Mucosa of stomach (tissue), 1 donor: Measurements from ENCODE around the gene HLA-DPA1.

Experiments used
- H3K27me3 ChIP-seq: one replicate; pipeline ENCODE4 v1.7.0; 2013; ENCODE audit warnings: mild to moderate bottlenecking, low read length; ENCODE audit not compliant: control insufficient read depth, insufficient read depth
- H3K36me3 ChIP-seq: one replicate; pipeline ENCODE4 v1.7.0; 2013; ENCODE audit warnings: low read length; ENCODE audit not compliant: control insufficient read depth, insufficient read depth
- H3K4me1 ChIP-seq: one replicate; pipeline ENCODE4 v1.7.0; 2013; ENCODE audit warnings: mild to moderate bottlenecking, low read length; ENCODE audit not compliant: control insufficient read depth, insufficient read depth
- H3K4me3 ChIP-seq: one replicate; pipeline ENCODE4 v1.7.0; 2013; ENCODE audit warnings: low read length
- H3K9ac ChIP-seq: one replicate; pipeline ENCODE4 v1.7.0; 2013; ENCODE audit warnings: mild to moderate bottlenecking, low read length, moderate library complexity
- H3K9me3 ChIP-seq: one replicate; pipeline ENCODE4 v1.7.0; 2013; ENCODE audit warnings: mild to moderate bottlenecking, low read length, moderate library complexity; ENCODE audit not compliant: control insufficient read depth
- donor health status: Pancreatic carcinoma.

Gene HLA-DPA1

DNA sequence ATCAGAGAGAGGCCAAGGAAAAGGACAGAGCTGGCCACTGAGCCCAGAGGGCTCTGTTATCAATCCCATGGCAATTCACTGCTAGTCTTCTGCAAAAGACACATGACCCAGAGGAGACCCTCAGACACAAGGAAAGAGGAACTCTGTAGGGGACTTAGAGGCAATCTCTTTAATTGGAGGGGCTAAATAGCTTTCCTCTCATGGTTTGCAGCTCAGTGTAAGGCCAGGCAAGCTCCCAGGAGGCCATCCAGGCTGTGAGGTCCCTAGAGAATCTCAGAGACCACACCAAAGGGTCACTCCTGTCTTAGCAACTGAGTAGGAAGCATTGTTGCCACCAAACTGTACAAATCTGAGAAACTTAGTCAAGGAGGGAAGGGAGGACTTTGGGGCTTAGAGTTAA is 54.1 kb downstream of the HLA-DPA1 start:
- Histone ChIP-seq H3K36me3 (no peaks in the 10 kb centered on the region), H3K4me1 (peaks cover 10% of the 10 kb centered on the region), H3K27me3 (no peaks in the 10 kb centered on the region), H3K9ac (peak overlapping the region; percentile 33), H3K9me3 (no peaks in the 10 kb centered on the region), H3K4me3 (no peak overlapping the region)

DNA sequence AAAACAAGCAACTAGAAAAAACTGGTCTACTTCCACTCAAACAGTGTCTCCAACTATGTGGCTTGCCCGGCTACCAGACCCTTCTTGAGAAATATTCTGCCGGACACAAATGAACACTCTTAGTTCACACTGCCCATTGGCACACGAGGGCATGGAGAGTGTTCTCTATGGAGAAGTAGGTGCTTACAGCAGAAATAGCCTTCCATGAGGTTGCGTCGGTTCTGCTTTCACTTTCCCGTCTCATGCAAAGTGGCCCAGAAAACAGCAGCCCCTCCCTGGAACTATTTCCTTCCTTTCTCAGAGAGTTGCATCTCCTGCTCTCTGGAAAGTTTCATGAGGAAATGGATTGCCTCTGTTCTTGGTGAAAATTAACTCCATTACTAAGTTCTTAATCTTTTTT is 54.5 kb downstream of the HLA-DPA1 start:
- Histone ChIP-seq H3K9me3 (no peaks in the 10 kb centered on the region), H3K4me1 (peaks cover 10% of the 10 kb centered on the region), H3K9ac (peak overlapping the region; percentile 33), H3K27me3 (no peaks in the 10 kb centered on the region), H3K4me3 (no peak overlapping the region), H3K36me3 (no peaks in the 10 kb centered on the region)

DNA sequence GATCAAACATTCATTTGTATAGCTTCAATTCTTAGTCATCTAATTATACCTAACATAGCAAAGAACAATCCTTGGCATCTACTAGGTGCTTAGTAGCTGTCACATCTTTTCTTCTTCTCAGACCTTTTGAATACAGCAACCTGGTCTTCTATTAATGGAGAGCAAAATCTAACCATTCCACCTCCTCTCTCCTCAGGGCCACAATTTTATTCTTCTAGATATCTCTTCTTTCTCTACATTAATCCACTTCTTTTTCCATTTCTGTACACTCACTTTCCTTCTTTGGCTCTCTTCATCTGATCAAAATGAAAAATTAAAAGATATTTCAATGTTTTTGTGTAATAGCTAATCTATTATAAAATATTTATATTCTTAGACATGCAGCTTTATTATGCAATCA is 55.0 kb downstream of the HLA-DPA1 start:
- Histone ChIP-seq H3K4me3 (no peak overlapping the region), H3K27me3 (no peaks in the 10 kb centered on the region), H3K4me1 (peaks cover 10% of the 10 kb centered on the region), H3K9ac (no peak overlapping the region), H3K36me3 (no peaks in the 10 kb centered on the region), H3K9me3 (no peaks in the 10 kb centered on the region)

DNA sequence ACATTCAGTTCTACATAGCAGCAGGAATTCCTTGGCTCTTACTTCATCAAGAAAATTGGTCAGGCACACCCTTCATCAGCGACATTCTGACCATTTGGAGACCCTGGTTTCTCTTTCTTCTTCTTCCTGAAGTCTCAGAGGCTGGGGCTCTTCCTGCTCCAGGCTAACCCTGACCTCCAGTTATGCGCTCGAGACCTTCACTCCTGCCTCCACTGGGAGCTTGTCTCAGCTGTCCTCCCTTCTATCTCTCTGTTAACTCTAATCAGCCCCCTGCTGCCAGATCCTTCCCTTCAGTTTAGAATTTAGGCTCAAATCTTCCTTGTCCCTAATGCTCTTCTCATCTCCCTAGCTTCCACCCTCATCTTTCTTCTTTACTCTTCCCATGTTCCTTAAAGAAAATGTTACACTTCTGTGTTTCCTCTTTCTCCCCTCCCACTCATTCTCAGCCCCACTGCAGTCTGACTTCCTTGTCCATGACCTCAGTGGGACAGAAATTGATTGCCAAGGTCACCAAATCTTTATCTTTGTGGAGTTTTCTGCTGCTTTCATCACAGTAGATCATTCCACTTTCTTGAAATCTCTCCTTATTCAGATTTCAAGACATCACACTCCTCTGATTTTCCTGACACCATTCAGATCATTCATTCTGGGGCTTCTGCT is 55.6 kb downstream of the HLA-DPA1 start:
- H3K27me3 ChIP-seq, result no peaks in the 10 kb centered on the region
- no peaks in the 10 kb centered on the region for H3K36me3 ChIP-seq
- peaks cover 10% of the 10 kb centered on the region for H3K4me1 ChIP-seq
- H3K9me3 ChIP-seq, result no peaks in the 10 kb centered on the region
- H3K9ac ChIP-seq, result no peak overlapping the region
- H3K4me3 ChIP-seq, result no peak overlapping the region

DNA sequence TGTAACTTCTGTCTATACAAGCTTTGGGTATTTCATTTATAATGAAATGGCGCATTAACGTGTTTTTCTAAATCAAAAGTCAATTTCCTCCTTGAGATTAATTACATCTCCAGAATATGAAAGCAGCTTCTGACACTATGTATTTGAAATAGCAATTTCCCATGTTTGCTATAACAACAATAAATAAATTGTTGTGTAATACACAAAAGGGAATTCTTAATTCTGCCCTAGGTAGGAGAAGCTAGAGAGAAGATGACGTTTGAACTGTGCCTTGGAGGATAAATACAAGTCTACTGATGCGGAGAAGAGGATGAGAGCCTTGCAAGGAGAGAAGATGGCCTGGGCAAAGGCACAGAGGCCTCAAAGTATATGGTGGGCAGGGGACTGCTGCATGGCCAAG is 56.4 kb downstream of the HLA-DPA1 start:
- H3K9me3 ChIP-seq, result no peaks in the 10 kb centered on the region
- H3K4me3 ChIP-seq, result no peak overlapping the region
- H3K27me3 ChIP-seq, result no peaks in the 10 kb centered on the region
- H3K9ac ChIP-seq, result no peak overlapping the region
- H3K4me1 ChIP-seq, result peaks cover 10% of the 10 kb centered on the region
- no peaks in the 10 kb centered on the region for H3K36me3 ChIP-seq

DNA sequence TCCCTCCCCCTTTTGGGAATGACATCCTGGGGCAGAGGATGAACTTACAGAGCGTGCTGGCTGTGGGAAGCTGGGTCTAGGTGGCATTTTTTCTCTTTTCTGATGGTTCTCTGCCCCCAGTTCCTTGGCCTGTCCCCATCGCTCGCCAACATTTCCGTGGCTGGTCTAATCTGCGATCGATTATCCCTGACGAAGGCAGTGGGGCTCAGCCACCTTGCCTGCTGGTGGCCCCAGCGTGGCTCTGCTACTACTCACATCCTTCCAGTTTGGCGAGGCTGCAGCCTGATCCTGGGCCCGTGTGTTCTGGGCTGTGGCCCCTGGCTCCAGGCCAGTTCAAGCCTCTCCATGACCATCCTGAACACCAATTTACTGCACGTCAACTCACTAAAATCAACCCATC is 57.7 kb downstream of the HLA-DPA1 start:
- Histone ChIP-seq H3K4me1 (peaks cover 10% of the 10 kb centered on the region), H3K9me3 (no peaks in the 10 kb centered on the region), H3K36me3 (no peaks in the 10 kb centered on the region), H3K27me3 (no peaks in the 10 kb centered on the region), H3K4me3 (no peak overlapping the region), H3K9ac (no peak overlapping the region)

DNA sequence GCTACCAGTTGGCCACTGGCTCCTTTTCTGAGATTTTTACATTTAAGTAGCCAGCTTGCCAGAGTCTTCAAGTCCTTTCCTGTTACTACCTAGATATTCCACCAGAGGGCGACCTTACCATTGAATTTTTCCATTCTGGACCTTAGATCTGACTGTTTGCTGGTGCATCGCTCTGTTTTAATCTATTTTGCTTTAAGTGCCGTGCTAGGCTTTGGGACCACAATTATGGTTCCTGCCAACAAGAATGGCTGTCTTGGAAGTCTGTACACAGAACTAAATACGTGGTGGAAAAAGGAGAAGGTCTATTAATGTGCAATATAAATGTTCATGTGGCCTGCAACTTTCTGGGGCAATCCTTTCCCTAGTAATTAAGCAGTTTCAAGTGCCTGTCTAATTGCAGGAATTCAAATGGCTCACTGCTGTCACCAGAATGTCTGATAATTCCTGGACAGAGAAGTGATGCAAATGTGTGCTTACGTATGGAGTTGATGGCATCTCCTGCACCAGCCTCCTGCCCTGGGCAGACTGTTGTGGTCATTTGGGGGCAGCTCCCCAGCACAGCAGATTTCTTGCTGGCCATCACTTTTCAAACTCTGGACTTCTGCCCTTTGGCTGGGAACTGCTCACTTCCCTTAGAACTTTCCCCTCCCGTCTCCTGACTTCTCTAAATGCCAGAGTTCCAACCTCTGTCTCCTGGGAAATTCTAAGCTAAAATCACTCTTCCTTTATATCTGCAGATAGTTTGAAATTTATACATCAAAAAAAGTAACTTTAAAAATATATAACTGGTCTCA is 58.4 kb downstream of the HLA-DPA1 start:
- no peak overlapping the region for H3K4me3 ChIP-seq
- H3K27me3 ChIP-seq, result no peaks in the 10 kb centered on the region
- H3K9ac ChIP-seq, result no peak overlapping the region
- no peaks in the 10 kb centered on the region for H3K36me3 ChIP-seq
- no peaks in the 10 kb centered on the region for H3K9me3 ChIP-seq
- H3K4me1 ChIP-seq, result peaks cover 9% of the 10 kb centered on the region
